T-cell (primary cell): ENCODE data around the gene OCA2. TPM values are rescaled to one million over a fixed set of nuclear protein-coding genes. Genes with fewer than 3 reads are reported as not detected.
"Not testable (repeated sequence)": the region's sequence is repeated elsewhere in the genome, so short reads cannot be mapped to it uniquely, and the experiment has no call there.

Source experiments
- ATAC-seq, 4 experiments: fragments of 200-7000 bp in 3 of 4; fragments of 150-1000 bp in 1 of 4; cut with Tn5 transposase; replicated peaks in 1 of 4; 1 replicate in 3 of 4; 2 replicates in 1 of 4; pipeline ENCODE4 v1.10.0; 2021; ENCODE audit warnings: moderate library complexity in 3 of 4, mild to moderate bottlenecking in 2 of 4, moderate number of reproducible peaks in 1 of 4
- CTCF ChIA-PET, 2 donors: fragments of 300-600 bp; sonication (Branson Sonifier 250); formaldehyde crosslinking; loops; one replicate each; lab custom pipeline; 2022; ENCODE audit warnings: antibody characterized with exemption in 2 of 2; lab: Charles Lee
- POLR2A ChIA-PET, 2 donors: fragments of 300-600 bp; sonication (Branson Sonifier 250); formaldehyde crosslinking; loops; one replicate each; lab custom pipeline; 2022; ENCODE audit warnings: antibody characterized with exemption in 2 of 2; lab: Charles Lee
- DNase-seq, 35 experiments: peaks; one replicate each; pipeline versions ENCODE4 v3.0.0 to v3.0.0-alpha.2; 2013 to 2023
- H3K27ac ChIP-seq: one replicate; pipeline ENCODE4 v1.5.1; 2013; ENCODE audit warnings: low read length
- H3K27me3 ChIP-seq, 2 experiments: replicated peaks in 1 of 2; 1 replicate in 1 of 2; 2 replicates in 1 of 2; pipeline versions ENCODE4 v1.6.1 to v1.7.0; 2013; ENCODE audit warnings: low read length in 1 of 2, mixed read lengths in 1 of 2; ENCODE audit not compliant: control insufficient read depth in 2 of 2, insufficient read depth in 2 of 2; ENCODE audit errors: extremely low read depth in 1 of 2
- H3K36me3 ChIP-seq, 2 donors: 1 replicate in 1 of 2; 2 replicates in 1 of 2; pipeline versions ENCODE4 v1.6.1 to v1.7.0; 2013; ENCODE audit warnings: low read length in 1 of 2; ENCODE audit not compliant: control insufficient read depth in 2 of 2, insufficient read depth in 1 of 2; ENCODE audit errors: extremely low read depth in 1 of 2
- H3K4me1 ChIP-seq, 2 experiments: 1 replicate in 1 of 2; 2 replicates in 1 of 2; pipeline versions ENCODE4 v1.6.1 to v1.7.0; 2013; ENCODE audit warnings: low read length in 2 of 2, mixed read lengths in 1 of 2; ENCODE audit not compliant: insufficient read depth in 2 of 2, control insufficient read depth in 1 of 2; ENCODE audit errors: extremely low read depth in 1 of 2
- H3K4me3 ChIP-seq, 2 donors: 1 replicate in 1 of 2; 2 replicates in 1 of 2; pipeline versions ENCODE4 v1.5.1 to v1.7.0; 2013; ENCODE audit warnings: mild to moderate bottlenecking in 2 of 2, low read length in 1 of 2, moderate library complexity in 1 of 2; ENCODE audit not compliant: control insufficient read depth in 1 of 2; ENCODE audit errors: extremely low read depth in 1 of 2
- H3K9me3 ChIP-seq: 2 replicates; pipeline ENCODE4 v1.7.0; 2013
- H3K27ac Mint-ChIP-seq, 2 donors: one replicate each; pipeline ENCODE4 v1.8.0; 2020 to 2021; ENCODE audit warnings: mild to moderate bottlenecking in 2 of 2, mixed read lengths in 2 of 2
- H3K27me3 Mint-ChIP-seq, 2 donors: one replicate each; pipeline ENCODE4 v1.8.0; 2021 to 2022; ENCODE audit warnings: mixed read lengths in 2 of 2
- H3K36me3 Mint-ChIP-seq: one replicate; pipeline ENCODE4 v1.8.0; 2021; ENCODE audit warnings: mixed read lengths
- H3K4me1 Mint-ChIP-seq, 3 donors: one replicate each; pipeline ENCODE4 v1.8.0; 2020 to 2022; ENCODE audit warnings: mixed read lengths in 3 of 3, mild to moderate bottlenecking in 1 of 3
- H3K4me3 Mint-ChIP-seq, 3 donors: one replicate each; pipeline ENCODE4 v1.8.0; 2020 to 2022; ENCODE audit warnings: mild to moderate bottlenecking in 3 of 3, mixed read lengths in 3 of 3, moderate library complexity in 3 of 3
- H3K9me3 Mint-ChIP-seq, 3 donors: one replicate each; pipeline ENCODE4 v1.8.0; 2020 to 2022; ENCODE audit warnings: mixed read lengths in 3 of 3
- WGBS: methylation state at CpG from one replicate; pipeline ENCODE4 v1.1.5; 2013; ENCODE audit warnings: missing lambda C conversion rate; ENCODE audit not compliant: insufficient coverage; 5-methylcytosine and 5-hydroxymethylcytosine counted together
- total RNA-seq, 35 experiments: library from RNA in 6 of 35; stranded (reverse) in 6 of 35; fragments of 120-200 nt in 1 of 35; gene quantifications; one replicate each; pipeline versions ENCODE4 v1.2.1 to v1.2.4 and lab custom pipeline; 2013 to 2026

The OCA2 gene
- total RNA-seq, 5 donors from 2014 or later (not counting 1 experiment from before 2014, with no cell fraction given), result 0.19 to 0.67 TPM; not detected in 3

DNA sequence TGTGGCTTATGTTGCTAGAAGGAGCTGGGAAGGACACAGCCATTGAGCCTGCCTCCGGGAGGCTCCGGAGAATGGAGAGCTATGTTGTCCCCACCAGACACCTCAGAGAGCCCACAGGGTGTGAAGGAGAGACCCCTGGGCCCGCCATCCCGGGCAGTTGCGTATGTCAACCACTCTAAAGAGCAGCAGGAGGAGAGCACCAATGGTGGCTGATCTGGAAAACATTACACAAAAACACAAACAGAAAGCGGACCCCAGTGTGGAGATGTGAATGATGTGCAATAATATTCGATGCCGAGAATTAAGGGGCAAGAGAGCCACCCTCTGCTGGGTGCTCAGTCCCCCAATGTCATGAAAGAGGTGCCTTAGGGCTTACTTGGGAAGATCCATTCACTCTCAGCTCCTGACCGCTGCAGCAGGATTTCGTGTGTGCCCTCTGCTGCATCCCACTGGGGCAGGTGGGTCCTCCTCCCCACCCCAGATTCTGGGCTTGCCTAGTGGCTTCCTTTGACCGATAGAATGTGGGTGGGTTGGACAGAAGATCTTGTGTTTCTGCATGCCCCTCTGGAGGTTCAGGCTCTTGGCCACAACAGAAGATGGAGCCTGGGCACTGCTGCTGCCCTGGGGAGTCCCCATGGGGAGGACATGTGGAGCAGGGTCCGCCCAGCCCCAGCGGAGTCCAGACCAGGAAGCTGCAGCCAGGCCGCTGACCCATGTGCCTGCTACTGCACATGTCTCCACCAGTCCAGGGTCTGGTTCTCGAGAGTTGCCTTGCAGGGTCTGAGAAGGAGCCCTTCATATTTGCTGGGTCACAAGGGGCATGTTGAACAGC is 245.3 kb downstream of the OCA2 start:
- 90% methylated on average over 8 of the region's 15 CpGs for whole genome bisulfite sequencing
- Mint-ChIP-seq H3K36me3 (no peaks in the 10 kb centered on the region), H3K4me1 (no peaks in the 10 kb centered on the region), H3K27ac (no peak overlapping the region), H3K4me3 (no peak overlapping the region), H3K27me3 (no peaks in the 10 kb centered on the region), H3K9me3 (peaks cover 12 to 16% (median 15%) of the 10 kb centered on the region in 3 donors)
- Histone ChIP-seq H3K27ac (no peak overlapping the region), H3K4me3 (no peak overlapping the region), H3K4me1 (no peaks in the 10 kb centered on the region), H3K36me3 (no peaks in the 10 kb centered on the region), H3K27me3 (peaks cover 0 to 7% of the 10 kb centered on the region in 2 experiments), H3K9me3 (no peaks in the 10 kb centered on the region)
- ChIA-PET CTCF (no interaction called here), POLR2A (no interaction called here)
- ATAC-seq (no peak), DNase-seq (no peak)

DNA sequence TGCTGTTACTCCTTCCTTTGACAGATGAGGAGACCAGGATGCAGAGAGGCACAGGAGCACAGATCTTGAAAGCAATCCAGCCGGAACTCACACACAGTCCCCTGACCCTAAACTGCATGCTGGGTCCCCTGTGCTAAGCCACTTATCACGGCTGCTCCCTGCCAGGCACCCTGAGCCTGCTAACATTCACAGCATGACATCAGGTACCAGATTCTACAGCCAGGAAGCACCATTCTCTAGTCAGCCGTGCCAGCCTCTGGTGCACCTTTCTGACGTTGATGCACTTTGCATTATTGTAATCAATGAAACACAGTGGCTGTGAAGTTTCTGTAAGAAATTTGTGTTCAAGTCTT is 247.3 kb downstream of the OCA2 start:
- no peaks in the 10 kb centered on the region for H3K36me3 Mint-ChIP-seq
- CTCF ChIA-PET, result no interaction called here
- H3K4me3 ChIP-seq, result no peak overlapping the region
- no peak overlapping the region for H3K4me3 Mint-ChIP-seq
- POLR2A ChIA-PET, result no interaction called here
- ATAC-seq (no peak), DNase-seq (no peak)
- H3K4me1 ChIP-seq, result no peaks in the 10 kb centered on the region
- no peaks in the 10 kb centered on the region for H3K36me3 ChIP-seq
- peaks cover 0 to 18% of the 10 kb centered on the region in 2 experiments for H3K27me3 ChIP-seq
- H3K4me1 Mint-ChIP-seq, result no peaks in the 10 kb centered on the region
- no peak overlapping the region for H3K27ac Mint-ChIP-seq
- no peaks in the 10 kb centered on the region for H3K9me3 ChIP-seq
- no peak overlapping the region for H3K27ac ChIP-seq
- H3K9me3 Mint-ChIP-seq, result peaks cover 10 to 15% (median 13%) of the 10 kb centered on the region in 3 donors
- 57% methylated on average over 3 of the region's 4 CpGs for WGBS
- H3K27me3 Mint-ChIP-seq, result no peaks in the 10 kb centered on the region

DNA sequence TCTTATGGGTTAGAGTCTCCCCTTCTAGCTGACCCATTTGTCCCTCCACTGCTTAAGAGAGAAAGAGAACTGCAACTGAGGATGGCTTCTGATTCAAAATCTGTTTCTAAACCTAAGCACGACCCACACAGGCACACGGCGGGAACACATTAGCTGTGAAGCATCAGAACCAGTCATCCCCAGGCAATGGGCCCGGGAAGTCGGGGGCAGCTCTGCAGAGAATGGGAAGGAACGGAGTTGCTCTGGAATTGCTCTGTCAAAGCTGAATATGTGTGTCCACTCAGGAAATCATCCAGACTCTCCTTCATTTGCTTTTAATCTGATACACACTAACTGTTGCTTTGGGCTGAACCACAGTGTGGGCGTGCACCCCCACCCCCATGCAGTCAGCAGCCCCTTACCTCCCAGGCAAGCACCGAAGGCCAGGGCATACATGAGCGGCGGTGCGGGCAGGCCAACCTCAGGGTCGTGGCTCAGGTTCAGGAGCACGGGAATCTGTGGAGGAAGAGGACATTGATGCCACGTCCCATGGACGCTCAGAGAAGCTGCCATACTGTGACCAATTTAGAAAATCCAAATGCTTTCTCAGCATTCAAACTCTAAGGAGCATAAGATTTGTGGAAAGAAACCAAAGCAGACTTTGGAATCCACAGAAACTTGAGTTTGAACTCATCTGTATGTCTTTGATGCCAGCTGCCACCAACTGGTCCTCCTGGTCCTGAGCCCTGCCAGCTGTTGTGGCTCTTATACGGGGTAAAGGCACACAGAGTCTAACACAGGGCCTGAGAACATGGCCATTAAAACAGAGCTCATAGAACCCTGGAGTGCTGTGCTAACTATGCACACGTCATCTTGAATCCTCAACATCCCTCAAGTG is 247.9 kb downstream of the OCA2 start:
- POLR2A ChIA-PET, result no interaction called here
- no peaks in the 10 kb centered on the region for H3K36me3 ChIP-seq
- H3K4me1 Mint-ChIP-seq, result no peaks in the 10 kb centered on the region
- CTCF ChIA-PET, result no interaction called here
- H3K4me3 ChIP-seq, result no peak overlapping the region
- H3K4me3 Mint-ChIP-seq, result no peak overlapping the region
- WGBS, result 81% methylated on average over 8 of the region's 17 CpGs
- H3K27ac ChIP-seq, result no peak overlapping the region
- no peaks in the 10 kb centered on the region for H3K36me3 Mint-ChIP-seq
- H3K9me3 ChIP-seq, result no peaks in the 10 kb centered on the region
- peaks cover 8 to 15% (median 10%) of the 10 kb centered on the region in 3 donors for H3K9me3 Mint-ChIP-seq
- no peaks in the 10 kb centered on the region for H3K27me3 Mint-ChIP-seq
- H3K4me1 ChIP-seq, result no peaks in the 10 kb centered on the region
- peaks cover 0 to 22% of the 10 kb centered on the region in 2 experiments for H3K27me3 ChIP-seq
- H3K27ac Mint-ChIP-seq, result no peak overlapping the region
- DNase-seq, result no peak
- ATAC-seq, result no peak

GRCh38 chr15:27850050-27850449 is 249.1 kb downstream of the OCA2 start:
- WGBS, result 68% methylated on average over 3 of the region's 5 CpGs

DNA sequence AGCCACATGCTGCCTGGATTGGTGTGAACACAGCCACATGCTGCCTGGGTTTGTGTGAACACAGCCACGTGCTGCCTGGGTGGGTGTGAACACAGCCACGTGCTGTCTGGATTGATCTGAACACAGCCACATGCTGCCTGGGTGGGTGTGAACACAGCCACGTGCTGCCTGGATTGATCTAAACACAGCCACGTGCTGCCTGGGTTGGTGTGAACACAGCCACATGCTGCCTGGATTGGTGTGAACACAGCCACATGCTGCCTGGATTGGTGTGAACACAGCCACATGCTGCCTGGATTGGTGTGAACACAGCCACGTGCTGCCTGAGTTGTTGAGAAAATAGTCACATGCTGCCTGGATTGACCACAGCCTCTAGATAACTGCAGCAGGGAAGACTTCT is 250.2 kb downstream of the OCA2 start:
- H3K36me3 ChIP-seq, H3K27ac ChIP-seq, POLR2A ChIA-PET, H3K36me3 Mint-ChIP-seq, H3K4me3 ChIP-seq, ATAC-seq, CTCF ChIA-PET, DNase-seq, H3K4me3 Mint-ChIP-seq, H3K9me3 Mint-ChIP-seq, H3K27me3 Mint-ChIP-seq, H3K27ac Mint-ChIP-seq, H3K4me1 ChIP-seq, H3K4me1 Mint-ChIP-seq, H3K9me3 ChIP-seq: not testable (repeated sequence)
- 65% methylated on average over 4 of the region's 5 CpGs for WGBS
- peaks cover 0 to 25% of the 10 kb centered on the region in 2 experiments for H3K27me3 ChIP-seq

More at GRCh38 chr15:27850050-27850449, 249.1 kb downstream of the OCA2 start:
- Histone ChIP-seq H3K9me3 (no peaks in the 10 kb centered on the region), H3K27ac (no peak overlapping the region), H3K36me3 (no peaks in the 10 kb centered on the region), H3K4me3 (no peak overlapping the region), H3K27me3 (peaks cover 0 to 22% of the 10 kb centered on the region in 2 experiments), H3K4me1 (no peaks in the 10 kb centered on the region)
- H3K9me3 Mint-ChIP-seq, result peaks cover 4 to 10% (median 4%) of the 10 kb centered on the region in 3 donors
- ChIA-PET POLR2A (no interaction called here), CTCF (no interaction called here)
- no peaks in the 10 kb centered on the region for H3K27me3 Mint-ChIP-seq
- no peak overlapping the region for H3K4me3 Mint-ChIP-seq
- H3K4me1 Mint-ChIP-seq, result no peaks in the 10 kb centered on the region
- H3K36me3 Mint-ChIP-seq, result no peaks in the 10 kb centered on the region
- no peak overlapping the region for H3K27ac Mint-ChIP-seq
- no peak for ATAC-seq
- DNase-seq, result no peak

DNA sequence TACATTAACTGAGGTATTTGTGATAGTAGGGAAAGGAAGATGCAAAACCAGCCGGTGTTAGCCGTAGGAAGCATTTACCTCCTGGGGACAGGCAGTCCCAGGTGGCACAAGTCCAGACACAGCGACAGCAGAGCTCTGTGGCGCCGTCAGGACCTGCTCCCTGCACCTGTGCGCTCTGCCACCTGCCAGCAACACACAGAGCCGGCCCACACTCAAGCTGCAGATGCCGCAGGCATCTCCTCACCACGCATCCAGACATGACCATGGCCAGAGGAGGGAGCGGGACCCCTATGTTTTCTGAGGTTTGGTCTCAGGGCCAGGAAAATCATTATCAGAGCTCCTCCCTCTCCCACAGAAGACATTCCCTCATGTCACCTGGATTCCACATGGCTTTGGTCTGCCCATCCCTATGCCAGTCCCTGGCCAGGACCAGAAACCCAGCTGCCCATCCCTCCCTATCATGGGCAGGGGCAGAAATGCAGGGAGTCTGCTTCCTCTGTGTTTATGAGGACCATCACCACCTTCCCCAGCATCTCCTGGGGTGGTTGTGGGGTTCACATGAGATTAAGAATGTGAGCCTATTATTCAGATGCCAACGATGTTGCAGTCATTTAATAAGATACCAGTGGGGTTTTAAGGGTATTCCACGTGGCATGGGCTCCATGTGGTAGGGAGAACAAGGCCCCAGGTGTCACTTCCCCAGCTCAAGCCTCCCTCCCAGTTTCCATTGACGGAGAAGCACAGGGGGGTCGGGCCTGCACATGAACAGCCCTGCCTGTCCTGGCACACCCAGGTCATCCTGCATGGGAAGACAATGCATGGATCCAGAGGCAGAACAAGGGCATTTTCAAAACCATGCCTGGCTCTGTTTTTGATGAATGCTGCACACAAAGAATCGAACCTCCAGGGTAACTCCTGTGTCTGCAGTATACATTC is 251.1 kb downstream of the OCA2 start:
- Mint-ChIP-seq H3K9me3 (peaks cover 4 to 10% (median 4%) of the 10 kb centered on the region in 3 donors), H3K36me3 (no peaks in the 10 kb centered on the region), H3K4me3 (no peak overlapping the region), H3K27ac (no peak overlapping the region), H3K4me1 (no peaks in the 10 kb centered on the region), H3K27me3 (no peaks in the 10 kb centered on the region)
- no peak for ATAC-seq
- H3K4me3 ChIP-seq, result no peak overlapping the region
- ChIA-PET POLR2A (no interaction called here), CTCF (no interaction called here)
- no peak overlapping the region for H3K27ac ChIP-seq
- H3K4me1 ChIP-seq, result no peaks in the 10 kb centered on the region
- WGBS, result 88% methylated on average over 13 of the region's 15 CpGs
- no peaks in the 10 kb centered on the region for H3K36me3 ChIP-seq
- no peaks in the 10 kb centered on the region for H3K9me3 ChIP-seq
- peaks cover 0 to 26% of the 10 kb centered on the region in 2 experiments for H3K27me3 ChIP-seq
- no peak for DNase-seq
